DND-41 (cell line): ENCODE measurements around the gene HLA-E.
"Not testable (repeated sequence)": the region's sequence is repeated elsewhere in the genome, so short reads cannot be mapped to it uniquely, and the experiment has no call there.

ENCODE experiments used
- ATAC-seq: fragments of 200-7000 bp; cut with Tn5 transposase; 3 replicates; pipeline ENCODE4 v1.9.1; 2021; ENCODE audit warnings: low read depth; ENCODE audit not compliant: insufficient read depth
- DNase-seq: peaks from one replicate; pipeline ENCODE4 v3.0.0-alpha.2; 2020
- H2AFZ ChIP-seq: 2 replicates; pipeline ENCODE4 v1.6.0; 2012; ENCODE audit warnings: low read depth, low read length
- H3K27ac ChIP-seq: 2 replicates; pipeline ENCODE4 v1.5.1; 2012; ENCODE audit warnings: low read length, inconsistent platforms
- H3K27me3 ChIP-seq: fragments of 200-600 bp; sonication (generic); 2 replicates; pipeline ENCODE4 v1.6.0; 2012; ENCODE audit warnings: low read length, mild to moderate bottlenecking, inconsistent platforms; ENCODE audit not compliant: insufficient read depth, poor library complexity
- H3K36me3 ChIP-seq: 2 replicates; pipeline ENCODE4 v1.5.1; 2012; ENCODE audit warnings: low read length, inconsistent platforms; ENCODE audit not compliant: insufficient read depth
- H3K4me1 ChIP-seq: 2 replicates; pipeline ENCODE4 v1.5.1; 2012; ENCODE audit warnings: mild to moderate bottlenecking, low read length; ENCODE audit not compliant: insufficient read depth
- H3K4me2 ChIP-seq: 2 replicates; pipeline ENCODE4 v1.6.0; 2012; ENCODE audit warnings: mild to moderate bottlenecking, moderate library complexity, low read length, inconsistent platforms; ENCODE audit not compliant: insufficient read depth
- H3K4me3 ChIP-seq, 2 experiments: fragments of 200-600 bp in 1 of 2; shearing (Covaris generic) in 1 of 2; 2 replicates each; pipeline ENCODE4 v1.5.1; 2012 to 2016; ENCODE audit warnings: inconsistent platforms in 2 of 2, low read length in 2 of 2, mild to moderate bottlenecking in 2 of 2, low read depth in 1 of 2, moderate library complexity in 1 of 2
- H3K79me2 ChIP-seq: 2 replicates; pipeline ENCODE4 v1.6.0; 2012; ENCODE audit warnings: low read length, inconsistent platforms; ENCODE audit not compliant: insufficient read depth
- H3K9ac ChIP-seq: 2 replicates; pipeline ENCODE4 v1.6.0; 2012; ENCODE audit warnings: low read depth, mild to moderate bottlenecking, inconsistent platforms, low read length, moderate library complexity
- H3K9me3 ChIP-seq: 2 replicates; pipeline ENCODE4 v1.5.1; 2012; ENCODE audit warnings: low read length, moderate library complexity, mild to moderate bottlenecking, inconsistent platforms; ENCODE audit not compliant: insufficient read depth, severe bottlenecking
- H4K20me1 ChIP-seq: 2 replicates; pipeline ENCODE4 v1.6.0; 2012; ENCODE audit warnings: low read length; ENCODE audit not compliant: insufficient read depth
- CTCF ChIP-seq: IDR thresholded peaks from 2 replicates; pipeline ENCODE4 v1.5.1; 2012; ENCODE audit warnings: borderline replicate concordance, low read length, moderate library complexity, mild to moderate bottlenecking; ENCODE audit not compliant: poor library complexity, severe bottlenecking; ENCODE audit errors: extremely low read depth
- EZH2 ChIP-seq: IDR thresholded peaks from 3 replicates; pipeline ENCODE4 v1.6.1; 2012; ENCODE audit warnings: borderline replicate concordance, low read depth, mild to moderate bottlenecking, moderate library complexity, low read length, inconsistent platforms; ENCODE audit not compliant: severe bottlenecking

Gene HLA-E

GRCh38 chr6:30493643-30494250 is 4.4 kb downstream of the HLA-E start:
- Histone ChIP-seq H3K4me2 (no peak overlapping the region), H3K9ac (no peak overlapping the region), H3K79me2 (peaks cover 23% of the 10 kb centered on the region), H3K4me3 (no peak overlapping the region), H4K20me1 (peaks cover 25% of the 10 kb centered on the region), H3K4me1 (peaks cover 25% of the 10 kb centered on the region), H3K9me3 (no peaks in the 10 kb centered on the region), H2AFZ (no peak overlapping the region), H3K27me3 (no peaks in the 10 kb centered on the region), H3K27ac (no peak overlapping the region), H3K36me3 (peaks cover 36% of the 10 kb centered on the region)
- DNase-seq (peak; percentile 31), ATAC-seq (no peak)
- TF ChIP-seq CTCF (peak; percentile 48), EZH2 (no peak)

- Histone ChIP-seq H3K79me2 (peaks cover 23% of the 10 kb centered on the region), H3K9me3 (no peaks in the 10 kb centered on the region), H3K4me1 (peaks cover 22% of the 10 kb centered on the region), H3K27me3 (no peaks in the 10 kb centered on the region), H2AFZ (no peak overlapping the region), H3K9ac (no peak overlapping the region), H3K4me2 (no peak overlapping the region), H3K27ac (no peak overlapping the region), H3K36me3 (peaks cover 36% of the 10 kb centered on the region), H4K20me1 (peaks cover 25% of the 10 kb centered on the region), H3K4me3 (no peak overlapping the region)
- DNase-seq (peak; percentile 4), ATAC-seq (no peak)
- no peak for TF ChIP-seq EZH2
- TF ChIP-seq CTCF: no peak
Observed at GRCh38 chr6:30494291-30494861, 5.1 kb downstream of the HLA-E start.

GRCh38 chr6:30495060-30495459 is 5.8 kb downstream of the HLA-E start:
- not testable (repeated sequence) for H3K27ac ChIP-seq, H3K9ac ChIP-seq, ATAC-seq, H3K9me3 ChIP-seq, H3K4me3 ChIP-seq, H3K4me2 ChIP-seq, H2AFZ ChIP-seq, H3K27me3 ChIP-seq
- H3K4me1 ChIP-seq: peaks cover 22% of the 10 kb centered on the region
- DNase-seq: peak; percentile 2
- H3K79me2 ChIP-seq: peaks cover 16% of the 10 kb centered on the region
- H4K20me1 ChIP-seq: peaks cover 25% of the 10 kb centered on the region
- H3K36me3 ChIP-seq: peaks cover 31% of the 10 kb centered on the region

GRCh38 chr6:30495993-30496392 is 6.7 kb downstream of the HLA-E start:
- no peak for TF ChIP-seq CTCF
- no peak for TF ChIP-seq EZH2
- ATAC-seq: no peak
- Histone ChIP-seq H3K9me3 (no peaks in the 10 kb centered on the region), H3K4me1 (peaks cover 20% of the 10 kb centered on the region), H2AFZ (no peak overlapping the region), H3K36me3 (peaks cover 22% of the 10 kb centered on the region), H3K79me2 (peaks cover 6% of the 10 kb centered on the region), H3K4me3 (no peak overlapping the region), H3K4me2 (no peak overlapping the region), H4K20me1 (peaks cover 16% of the 10 kb centered on the region), H3K9ac (no peak overlapping the region), H3K27me3 (no peaks in the 10 kb centered on the region), H3K27ac (no peak overlapping the region)
- peak; percentile 1 for DNase-seq

GRCh38 chr6:30497261-30497599 is 7.9 kb downstream of the HLA-E start:
- not testable (repeated sequence) for H3K9me3 ChIP-seq, H3K27me3 ChIP-seq, H3K27ac ChIP-seq, H3K79me2 ChIP-seq, H2AFZ ChIP-seq, H4K20me1 ChIP-seq, H3K36me3 ChIP-seq, H3K9ac ChIP-seq, H3K4me3 ChIP-seq, H3K4me2 ChIP-seq, ATAC-seq, H3K4me1 ChIP-seq, DNase-seq
